Calu3 (cell line): Measurements from ENCODE around the gene PCCB. TPM values are rescaled to one million over a fixed set of nuclear protein-coding genes. Genes with fewer than 3 reads are reported as not detected.
A peak's percentile ranks its signal among the peaks of the same experiment; 100 is the strongest.

Experiments
- BruUV-seq: library from RNA; stranded (reverse); fragments of 400-500 nt; replicated peaks from 2 replicates; lab custom pipeline; 2021; lab: Mats Ljungman, UMichigan
- CTCF ChIA-PET: fragments of 300-600 bp; sonication (Branson Sonifier 250); formaldehyde crosslinking; loops from one replicate; lab custom pipeline; 2022; ENCODE audit warnings: antibody characterized with exemption; lab: Charles Lee
- DNase-seq: peaks from one replicate; pipeline ENCODE4 v3.0.0; 2022
- H3K27ac Mint-ChIP-seq: one replicate; pipeline ENCODE4 v1.8.0; 2022; ENCODE audit warnings: mixed read lengths; ENCODE audit not compliant: unreplicated experiment
- H3K27me3 Mint-ChIP-seq: one replicate; pipeline ENCODE4 v1.8.0; 2022; ENCODE audit warnings: mixed read lengths; ENCODE audit not compliant: unreplicated experiment
- H3K36me3 Mint-ChIP-seq: one replicate; pipeline ENCODE4 v1.8.0; 2022; ENCODE audit warnings: mild to moderate bottlenecking, moderate library complexity, mixed read lengths; ENCODE audit not compliant: insufficient read depth, unreplicated experiment
- H3K4me1 Mint-ChIP-seq: one replicate; pipeline ENCODE4 v1.8.0; 2022; ENCODE audit warnings: mild to moderate bottlenecking, low read depth, mixed read lengths; ENCODE audit not compliant: unreplicated experiment
- H3K4me3 Mint-ChIP-seq: one replicate; pipeline ENCODE4 v1.8.0; 2022; ENCODE audit warnings: mild to moderate bottlenecking, low read depth, moderate library complexity, mixed read lengths; ENCODE audit not compliant: unreplicated experiment
- H3K9me3 Mint-ChIP-seq: one replicate; pipeline ENCODE4 v1.8.0; 2022; ENCODE audit warnings: low read depth, mixed read lengths; ENCODE audit not compliant: unreplicated experiment
- CTCF ChIP-seq: fragments of 200-600 bp; IDR thresholded peaks from one replicate; pipeline ENCODE4 v1.8.0; 2022; ENCODE audit warnings: antibody characterized with exemption; ENCODE audit not compliant: unreplicated experiment
- intact Hi-C: fragments of 100-400 bp; cut with micrococcal nuclease; formaldehyde crosslinking; loops from one replicate; pipeline ENCODE4 v1.10.0; 2022; ENCODE audit not compliant: unreplicated experiment
- total RNA-seq: library from RNA; stranded (reverse); gene quantifications from 2 replicates; pipeline ENCODE4 v1.2.3, GENCODE V29; 2022

The PCCB gene
- total RNA-seq, 1 experiment from 2014 or later = 52.3 TPM

GRCh38 chr3:136247855-136248590, 2.1 kb upstream of the PCCB start:
- Mint-ChIP-seq H3K27me3 (peaks cover 1% of the 10 kb centered on the region), H3K4me3 (no peak overlapping the region), H3K9me3 (no peaks in the 10 kb centered on the region), H3K4me1 (peaks cover 26% of the 10 kb centered on the region), H3K36me3 (peaks cover 18% of the 10 kb centered on the region), H3K27ac (no peak overlapping the region)
- CTCF ChIA-PET = interaction anchor here (0.5 to 0.6 kb wide), 2 partner anchors 45 to 50 kb away, joined by 3 to 5 read pairs; no protein-coding TSS in a partner anchor
- no peak for DNase-seq
- intact Hi-C loops = no loop called here
- no peak for TF ChIP-seq CTCF
- BruUV-seq = no TSS peak

GRCh38 chr3:136249091-136249490, 1.0 kb upstream of the PCCB start:
- no peak for TF ChIP-seq CTCF
- no TSS peak for BruUV-seq
- CTCF ChIA-PET = interaction anchor here (0.6 to 0.9 kb wide), 3 partner anchors 9 to 68 kb away, joined by 3 read pairs; no protein-coding TSS in a partner anchor

GRCh38 chr3:136249593-136249992, 547 bp upstream of the PCCB start:
- CTCF ChIA-PET = interaction anchor here (0.6 to 0.9 kb wide), 2 partner anchors 69 to 149 kb away, joined by 3 read pairs; no protein-coding TSS in a partner anchor
- no peak for TF ChIP-seq CTCF
- intact Hi-C loops = no loop called here
- peak; percentile 16 for DNase-seq
- Mint-ChIP-seq H3K36me3 (peaks cover 18% of the 10 kb centered on the region), H3K4me1 (peaks cover 26% of the 10 kb centered on the region), H3K9me3 (no peaks in the 10 kb centered on the region), H3K27ac (peak overlapping the region; percentile 96), H3K4me3 (peak overlapping the region; percentile 89), H3K27me3 (no peaks in the 10 kb centered on the region)
- no TSS peak for BruUV-seq

More at GRCh38 chr3:136249091-136249490, 1.0 kb upstream of the PCCB start:
- Mint-ChIP-seq H3K4me1 (peaks cover 26% of the 10 kb centered on the region), H3K9me3 (no peaks in the 10 kb centered on the region), H3K4me3 (no peak overlapping the region), H3K36me3 (peaks cover 18% of the 10 kb centered on the region), H3K27ac (no peak overlapping the region), H3K27me3 (no peaks in the 10 kb centered on the region)
- intact Hi-C loops = no loop called here
- DNase-seq = no peak

GRCh38 chr3:136250903-136251460, 842 bp downstream of the PCCB start:
- BruUV-seq = TSS peak; percentile 70
- Mint-ChIP-seq H3K4me3 (peak overlapping the region; percentile 89), H3K4me1 (peaks cover 26% of the 10 kb centered on the region), H3K27ac (peak overlapping the region; percentile 96), H3K9me3 (no peaks in the 10 kb centered on the region), H3K36me3 (peaks cover 18% of the 10 kb centered on the region), H3K27me3 (no peaks in the 10 kb centered on the region)
- CTCF ChIA-PET = interaction anchor here (0.6 to 1.5 kb wide), 4 partner anchors 13 to 502 kb away, joined by 3 to 6 read pairs (median 4); partner anchors contain the start of gene STAG1
- intact Hi-C loops = loop anchor here (1.0 to 5.0 kb wide), 3 partner anchors 55 to 173 kb away; partner anchors contain the start of gene MSL2
- no peak for TF ChIP-seq CTCF
- DNase-seq = peak; percentile 70
